Activated CD8-positive, alpha-beta memory T cell treated with anti-CD3 and anti-CD28 coated beads for 24 hours (primary cell): ENCODE measurements around the gene TMPRSS13.
"Not testable (repeated sequence)": the region's sequence is repeated elsewhere in the genome, so short reads cannot be mapped to it uniquely, and the experiment has no call there.

ENCODE experiments used
- DNase-seq: peaks from one replicate; pipeline ENCODE4 v3.0.0-alpha.2; 2020

The TMPRSS13 gene

GRCh38 chr11:117869604-117870003, 59.6 kb downstream of the TMPRSS13 start:
- DNase-seq: no peak

- no peak for DNase-seq
Measured at GRCh38 chr11:117868815-117869561, 60.2 kb downstream of the TMPRSS13 start.

GRCh38 chr11:117868088-117868487, 61.1 kb downstream of the TMPRSS13 start:
- no peak for DNase-seq

GRCh38 chr11:117866526-117866925, 62.7 kb downstream of the TMPRSS13 start:
- no peak for DNase-seq

- DNase-seq: not testable (repeated sequence)
Measured at GRCh38 chr11:117865546-117865945, 63.7 kb downstream of the TMPRSS13 start.

- no peak for DNase-seq
Measured at GRCh38 chr11:117863383-117863782, 65.8 kb downstream of the TMPRSS13 start.

GRCh38 chr11:117862753-117863152, 66.4 kb downstream of the TMPRSS13 start:
- peak; percentile 28 for DNase-seq

- DNase-seq: peak; percentile 42
Measured at GRCh38 chr11:117862019-117862725, 67.0 kb downstream of the TMPRSS13 start.

- DNase-seq: peak; percentile 43
Measured at GRCh38 chr11:117861151-117862018, 67.8 kb downstream of the TMPRSS13 start.

- DNase-seq: peak; percentile 21
Measured at GRCh38 chr11:117860139-117860538, 69.1 kb downstream of the TMPRSS13 start.

- DNase-seq: no peak
Measured at GRCh38 chr11:117859488-117860112, 69.6 kb downstream of the TMPRSS13 start.

GRCh38 chr11:117859061-117859460, 70.1 kb downstream of the TMPRSS13 start:
- DNase-seq: peak; percentile 28

GRCh38 chr11:117857734-117858414, 71.3 kb downstream of the TMPRSS13 start:
- no peak for DNase-seq

- peak; percentile 13 for DNase-seq
Measured at GRCh38 chr11:117855912-117856651, 73.1 kb downstream of the TMPRSS13 start.

GRCh38 chr11:117855186-117855845, 73.9 kb downstream of the TMPRSS13 start:
- peak; percentile 13 for DNase-seq

GRCh38 chr11:117852309-117852708, 76.9 kb downstream of the TMPRSS13 start:
- no peak for DNase-seq

- no peak for DNase-seq
Measured at GRCh38 chr11:117851852-117852251, 77.3 kb downstream of the TMPRSS13 start.

- no peak for DNase-seq
Measured at GRCh38 chr11:117851106-117851505, 78.1 kb downstream of the TMPRSS13 start.
